Measurements from ENCODE around the gene SLC39A6.

The SLC39A6 gene

GRCh38 chr18:36114251-36114650 lies 14.9 kb downstream of the SLC39A6 start:
- H3K9me2 ChIP-seq (replicated peaks; ENCODE audit: low read depth, low read length) = no peaks in the 10 kb centered on the region
- TF ChIP-seq CTCF (conservative IDR thresholded peaks at IDR 0.05; ENCODE audit: low read length) (no peak), EZH2phosphoT487 (IDR thresholded peaks at IDR 0.05; ENCODE audit: borderline replicate concordance) (no peak)

DNA sequence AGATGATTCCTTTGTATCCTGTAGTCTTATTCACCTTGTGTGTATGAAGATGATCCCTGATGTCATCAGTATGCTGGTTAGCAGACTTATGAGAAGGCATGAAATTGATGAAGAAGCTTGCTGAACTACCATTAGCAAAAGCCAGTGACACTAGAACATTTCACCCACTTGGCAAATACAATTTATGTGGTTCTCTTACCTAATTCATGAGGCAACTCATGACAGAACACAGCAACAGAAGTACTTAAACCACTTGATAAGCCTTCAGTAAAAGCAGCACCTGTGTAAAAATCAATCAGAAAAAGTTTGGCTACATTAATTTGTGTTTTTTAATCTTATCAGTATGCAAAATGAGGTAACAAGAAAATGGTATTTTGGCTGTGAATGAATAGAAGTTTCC lies 16.8 kb downstream of the SLC39A6 start:
- no peaks in the 10 kb centered on the region for H3K9me2 ChIP-seq (replicated peaks; ENCODE audit: low read depth, low read length)
- no peaks in the 10 kb centered on the region for H3K79me2 ChIP-seq (ENCODE audit: insufficient read depth, low read length)
- no peak overlapping the region for H2AFZ ChIP-seq (ENCODE audit: low read length)
- H3K4me2 ChIP-seq (ENCODE audit: low read depth, low read length, poor library complexity, severe bottlenecking) = no peak overlapping the region
- no peak overlapping the region for H3K9ac ChIP-seq (ENCODE audit: low read depth, low read length, poor library complexity, severe bottlenecking)
- TF ChIP-seq CTCF (conservative IDR thresholded peaks at IDR 0.05; ENCODE audit: low read length) = no peak
- no peak for TF ChIP-seq EZH2phosphoT487 (IDR thresholded peaks at IDR 0.05; ENCODE audit: borderline replicate concordance)
- no peak overlapping the region for H3K4me3 ChIP-seq (ENCODE audit: low read length, poor library complexity, severe bottlenecking)
- H3K4me1 ChIP-seq (ENCODE audit: insufficient read depth, low read length, poor library complexity, severe bottlenecking) = no peaks in the 10 kb centered on the region
- no peaks in the 10 kb centered on the region for H3K27me3 ChIP-seq (ENCODE audit: insufficient read depth, low read length, poor library complexity, severe bottlenecking)
- no peaks in the 10 kb centered on the region for H3K9me3 ChIP-seq (ENCODE audit: insufficient read depth, low read depth, low read length)
- H3F3A ChIP-seq (ENCODE audit: low read depth) = no peaks in the 10 kb centered on the region
- H4K20me1 ChIP-seq (ENCODE audit: insufficient read depth, low read length, poor library complexity, severe bottlenecking) = no peaks in the 10 kb centered on the region
- H3K36me3 ChIP-seq (ENCODE audit: insufficient read depth, low read length) = peaks cover 69% of the 10 kb centered on the region; the same call in 1 of the 2 replicates

More at GRCh38 chr18:36114251-36114650, 14.9 kb downstream of the SLC39A6 start:
- H4K20me1 ChIP-seq (ENCODE audit: insufficient read depth, low read length, poor library complexity, severe bottlenecking) = no peaks in the 10 kb centered on the region
- no peaks in the 10 kb centered on the region for H3K4me1 ChIP-seq (ENCODE audit: insufficient read depth, low read length, poor library complexity, severe bottlenecking)
- no peak overlapping the region for H3K4me3 ChIP-seq (ENCODE audit: low read length, poor library complexity, severe bottlenecking)
- H3K27me3 ChIP-seq (ENCODE audit: insufficient read depth, low read length, poor library complexity, severe bottlenecking) = no peaks in the 10 kb centered on the region
- H3K9me3 ChIP-seq (ENCODE audit: insufficient read depth, low read depth, low read length) = no peaks in the 10 kb centered on the region
- H3K36me3 ChIP-seq (ENCODE audit: insufficient read depth, low read length) = peaks cover 58% of the 10 kb centered on the region; the same call in 1 of the 2 replicates
- no peaks in the 10 kb centered on the region for H3F3A ChIP-seq (ENCODE audit: low read depth)
- no peak overlapping the region for H2AFZ ChIP-seq (ENCODE audit: low read length)
- no peak overlapping the region for H3K4me2 ChIP-seq (ENCODE audit: low read depth, low read length, poor library complexity, severe bottlenecking)
- H3K9ac ChIP-seq (ENCODE audit: low read depth, low read length, poor library complexity, severe bottlenecking) = no peak overlapping the region
- H3K79me2 ChIP-seq (ENCODE audit: insufficient read depth, low read length) = no peaks in the 10 kb centered on the region

DNA sequence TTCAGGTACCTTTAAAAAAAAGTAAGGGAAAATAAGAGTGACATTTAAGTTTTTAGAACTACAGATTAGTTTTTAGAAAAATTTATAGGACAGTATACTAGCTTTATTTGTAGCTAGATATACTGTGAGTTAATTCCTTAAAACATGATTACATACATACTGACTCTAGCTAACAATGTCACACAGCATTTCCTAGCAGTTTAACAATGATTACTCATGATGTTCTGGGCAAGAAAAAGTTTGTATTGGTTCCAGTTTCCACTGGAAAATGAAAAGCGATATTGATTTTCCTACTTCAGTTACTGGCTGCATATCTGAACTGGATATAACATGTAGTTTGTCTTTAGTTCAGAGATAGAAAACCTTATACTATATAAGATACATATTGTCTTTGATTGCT lies 19.4 kb downstream of the SLC39A6 start:
- no peaks in the 10 kb centered on the region for H3K9me3 ChIP-seq (ENCODE audit: insufficient read depth, low read depth, low read length)
- no peak overlapping the region for H3K9ac ChIP-seq (ENCODE audit: low read depth, low read length, poor library complexity, severe bottlenecking)
- no peaks in the 10 kb centered on the region for H3K9me2 ChIP-seq (replicated peaks; ENCODE audit: low read depth, low read length)
- H3K4me3 ChIP-seq (ENCODE audit: low read length, poor library complexity, severe bottlenecking) = no peak overlapping the region
- H3K4me2 ChIP-seq (ENCODE audit: low read depth, low read length, poor library complexity, severe bottlenecking) = no peak overlapping the region
- H3K79me2 ChIP-seq (ENCODE audit: insufficient read depth, low read length) = no peaks in the 10 kb centered on the region
- H3K36me3 ChIP-seq (ENCODE audit: insufficient read depth, low read length) = peaks cover 55% of the 10 kb centered on the region; the same call in 1 of the 2 replicates
- H4K20me1 ChIP-seq (ENCODE audit: insufficient read depth, low read length, poor library complexity, severe bottlenecking) = no peaks in the 10 kb centered on the region
- H3F3A ChIP-seq (ENCODE audit: low read depth) = no peaks in the 10 kb centered on the region
- H3K27me3 ChIP-seq (ENCODE audit: insufficient read depth, low read length, poor library complexity, severe bottlenecking) = no peaks in the 10 kb centered on the region
- TF ChIP-seq EZH2phosphoT487 (IDR thresholded peaks at IDR 0.05; ENCODE audit: borderline replicate concordance) (no peak), CTCF (conservative IDR thresholded peaks at IDR 0.05; ENCODE audit: low read length) (no peak)
- no peak overlapping the region for H2AFZ ChIP-seq (ENCODE audit: low read length)
- no peaks in the 10 kb centered on the region for H3K4me1 ChIP-seq (ENCODE audit: insufficient read depth, low read length, poor library complexity, severe bottlenecking)

Data from Loucy (cell line).